ENCODE data around the gene TRMT5. TPM values are rescaled to one million over a fixed set of nuclear protein-coding genes. Genes with fewer than 3 reads are reported as not detected.

Gene TRMT5
- total RNA-seq, 1 experiment from 2014 or later = 17.5 TPM

DNA sequence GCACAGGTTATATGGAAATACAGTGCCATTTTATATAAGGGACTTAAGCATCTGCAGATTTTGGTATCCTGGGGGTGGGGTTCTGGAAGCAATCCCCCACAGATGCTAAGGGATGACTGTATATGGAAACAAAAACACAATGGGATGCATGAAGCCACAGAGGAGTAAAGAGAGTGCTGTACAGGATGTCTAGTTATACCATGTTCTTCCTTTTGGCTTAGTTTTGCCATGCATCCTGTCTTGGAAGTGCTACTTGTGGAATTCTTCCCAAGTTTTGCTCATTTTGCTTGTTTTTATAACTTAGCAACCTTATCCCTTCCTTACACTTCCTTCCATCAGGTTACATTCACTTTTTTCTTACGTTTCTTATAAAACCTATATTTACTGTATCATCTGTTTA lies 55.6 kb downstream of the TRMT5 start:
- CTCF ChIA-PET = no interaction called here
- TF ChIP-seq, protein P1, sequence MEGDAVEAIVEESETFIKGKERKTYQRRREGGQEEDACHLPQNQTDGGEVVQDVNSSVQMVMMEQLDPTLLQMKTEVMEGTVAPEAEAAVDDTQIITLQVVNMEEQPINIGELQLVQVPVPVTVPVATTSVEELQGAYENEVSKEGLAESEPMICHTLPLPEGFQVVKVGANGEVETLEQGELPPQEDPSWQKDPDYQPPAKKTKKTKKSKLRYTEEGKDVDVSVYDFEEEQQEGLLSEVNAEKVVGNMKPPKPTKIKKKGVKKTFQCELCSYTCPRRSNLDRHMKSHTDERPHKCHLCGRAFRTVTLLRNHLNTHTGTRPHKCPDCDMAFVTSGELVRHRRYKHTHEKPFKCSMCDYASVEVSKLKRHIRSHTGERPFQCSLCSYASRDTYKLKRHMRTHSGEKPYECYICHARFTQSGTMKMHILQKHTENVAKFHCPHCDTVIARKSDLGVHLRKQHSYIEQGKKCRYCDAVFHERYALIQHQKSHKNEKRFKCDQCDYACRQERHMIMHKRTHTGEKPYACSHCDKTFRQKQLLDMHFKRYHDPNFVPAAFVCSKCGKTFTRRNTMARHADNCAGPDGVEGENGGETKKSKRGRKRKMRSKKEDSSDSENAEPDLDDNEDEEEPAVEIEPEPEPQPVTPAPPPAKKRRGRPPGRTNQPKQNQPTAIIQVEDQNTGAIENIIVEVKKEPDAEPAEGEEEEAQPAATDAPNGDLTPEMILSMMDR (IDR thresholded peaks at IDR 0.05; ENCODE audit: unreplicated experiment) = no peak
- H3K27me3 Mint-ChIP-seq (ENCODE audit: insufficient read depth, unreplicated experiment) = no peaks in the 10 kb centered on the region
- DNase-seq (ENCODE audit: unreplicated experiment) = no peak
- no peaks in the 10 kb centered on the region for H3K36me3 Mint-ChIP-seq (ENCODE audit: insufficient read depth, unreplicated experiment)
- H3K27ac Mint-ChIP-seq (ENCODE audit: low read depth, unreplicated experiment) = no peak overlapping the region
- no TSS peak for BruUV-seq (replicated peaks)
- no peak overlapping the region for H3K4me3 Mint-ChIP-seq (ENCODE audit: unreplicated experiment)
- POLR2A ChIA-PET = interaction anchor here (0.7 kb wide), 1 partner anchor 41 kb away, joined by 3 read pairs; no protein-coding TSS in a partner anchor
- H3K9me3 Mint-ChIP-seq (ENCODE audit: unreplicated experiment) = no peaks in the 10 kb centered on the region
- intact Hi-C loops (cut with micrococcal nuclease) = no loop called here
- H3K4me1 Mint-ChIP-seq (ENCODE audit: insufficient read depth, unreplicated experiment) = peaks cover 7% of the 10 kb centered on the region

DNA sequence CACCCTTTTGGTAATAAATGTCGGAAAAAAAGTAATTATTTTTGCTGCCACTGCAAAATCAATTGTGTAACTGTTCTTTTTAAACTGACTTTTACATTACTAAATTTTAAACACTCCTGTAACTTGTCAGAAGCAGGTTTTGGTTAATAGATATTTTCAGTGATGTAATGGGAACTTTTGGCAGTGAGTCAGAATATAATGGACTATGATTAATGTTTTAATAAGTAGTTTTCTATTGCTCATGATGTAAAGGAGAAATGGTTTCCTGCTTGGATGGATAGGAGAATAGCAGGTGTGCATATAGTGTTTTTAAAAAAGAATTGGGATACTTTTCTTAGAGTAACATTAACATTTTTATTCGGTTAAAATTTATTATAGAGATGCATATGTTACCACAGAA lies 58.8 kb downstream of the TRMT5 start:
- ChIA-PET POLR2A (no interaction called here), CTCF (no interaction called here)
- peak; percentile 26 for DNase-seq (ENCODE audit: unreplicated experiment)
- TF ChIP-seq, protein P1 (IDR thresholded peaks at IDR 0.05; ENCODE audit: unreplicated experiment) = no peak
- H3K4me3 Mint-ChIP-seq (ENCODE audit: unreplicated experiment) = no peak overlapping the region
- intact Hi-C loops (cut with micrococcal nuclease) = no loop called here
- no peak overlapping the region for H3K27ac Mint-ChIP-seq (ENCODE audit: low read depth, unreplicated experiment)
- peaks cover 7% of the 10 kb centered on the region for H3K4me1 Mint-ChIP-seq (ENCODE audit: insufficient read depth, unreplicated experiment)
- no peaks in the 10 kb centered on the region for H3K27me3 Mint-ChIP-seq (ENCODE audit: insufficient read depth, unreplicated experiment)
- BruUV-seq (replicated peaks) = no TSS peak
- H3K9me3 Mint-ChIP-seq (ENCODE audit: unreplicated experiment) = no peaks in the 10 kb centered on the region
- no peaks in the 10 kb centered on the region for H3K36me3 Mint-ChIP-seq (ENCODE audit: insufficient read depth, unreplicated experiment)

Other genes with a start within 250 kb of the TRMT5 start
- 45.2 and 57.5 TPM in 2 replicates for gene MNAT1, start 246.3 kb downstream of the TRMT5 start, total RNA-seq (2022)
- gene SLC38A6, start 166 bp upstream of the TRMT5 start, total RNA-seq (2022) = 7.9 and 12.6 TPM in 2 replicates